ENCODE data around the gene HNRNPF.

GRCh38 chr10:43403911-43404703 is 4.9 kb downstream of the HNRNPF start:
- TF ChIP-seq, protein P1, sequence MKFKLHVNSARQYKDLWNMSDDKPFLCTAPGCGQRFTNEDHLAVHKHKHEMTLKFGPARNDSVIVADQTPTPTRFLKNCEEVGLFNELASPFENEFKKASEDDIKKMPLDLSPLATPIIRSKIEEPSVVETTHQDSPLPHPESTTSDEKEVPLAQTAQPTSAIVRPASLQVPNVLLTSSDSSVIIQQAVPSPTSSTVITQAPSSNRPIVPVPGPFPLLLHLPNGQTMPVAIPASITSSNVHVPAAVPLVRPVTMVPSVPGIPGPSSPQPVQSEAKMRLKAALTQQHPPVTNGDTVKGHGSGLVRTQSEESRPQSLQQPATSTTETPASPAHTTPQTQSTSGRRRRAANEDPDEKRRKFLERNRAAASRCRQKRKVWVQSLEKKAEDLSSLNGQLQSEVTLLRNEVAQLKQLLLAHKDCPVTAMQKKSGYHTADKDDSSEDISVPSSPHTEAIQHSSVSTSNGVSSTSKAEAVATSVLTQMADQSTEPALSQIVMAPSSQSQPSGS (CRISPR knock-in tag; IDR thresholded peaks at IDR 0.05; ENCODE audit: borderline replicate concordance, low read depth): no peak
- TF ChIP-seq, protein P2, sequence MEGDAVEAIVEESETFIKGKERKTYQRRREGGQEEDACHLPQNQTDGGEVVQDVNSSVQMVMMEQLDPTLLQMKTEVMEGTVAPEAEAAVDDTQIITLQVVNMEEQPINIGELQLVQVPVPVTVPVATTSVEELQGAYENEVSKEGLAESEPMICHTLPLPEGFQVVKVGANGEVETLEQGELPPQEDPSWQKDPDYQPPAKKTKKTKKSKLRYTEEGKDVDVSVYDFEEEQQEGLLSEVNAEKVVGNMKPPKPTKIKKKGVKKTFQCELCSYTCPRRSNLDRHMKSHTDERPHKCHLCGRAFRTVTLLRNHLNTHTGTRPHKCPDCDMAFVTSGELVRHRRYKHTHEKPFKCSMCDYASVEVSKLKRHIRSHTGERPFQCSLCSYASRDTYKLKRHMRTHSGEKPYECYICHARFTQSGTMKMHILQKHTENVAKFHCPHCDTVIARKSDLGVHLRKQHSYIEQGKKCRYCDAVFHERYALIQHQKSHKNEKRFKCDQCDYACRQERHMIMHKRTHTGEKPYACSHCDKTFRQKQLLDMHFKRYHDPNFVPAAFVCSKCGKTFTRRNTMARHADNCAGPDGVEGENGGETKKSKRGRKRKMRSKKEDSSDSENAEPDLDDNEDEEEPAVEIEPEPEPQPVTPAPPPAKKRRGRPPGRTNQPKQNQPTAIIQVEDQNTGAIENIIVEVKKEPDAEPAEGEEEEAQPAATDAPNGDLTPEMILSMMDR (IDR thresholded peaks at IDR 0.05): no peak
- TF ChIP-seq ESRRA (CRISPR knock-in tag; IDR thresholded peaks at IDR 0.05; ENCODE audit: borderline replicate concordance): no peak
- no peak for TF ChIP-seq USF2 (CRISPR knock-in tag; IDR thresholded peaks at IDR 0.05)
- no peak for TF ChIP-seq GABPB1 (CRISPR knock-in tag; IDR thresholded peaks at IDR 0.05)
- TF ChIP-seq ZNF138 (CRISPR knock-in tag; conservative IDR thresholded peaks at IDR 0.05): no peak
- TF ChIP-seq NFYB (CRISPR knock-in tag; conservative IDR thresholded peaks at IDR 0.05; ENCODE audit: low read depth): no peak
- no peak for TF ChIP-seq TEAD4 (CRISPR knock-in tag; IDR thresholded peaks at IDR 0.05)
- TF ChIP-seq FOXP4 (CRISPR knock-in tag; IDR thresholded peaks at IDR 0.05): no peak
- TF ChIP-seq JUN (CRISPR knock-in tag; IDR thresholded peaks at IDR 0.05): no peak
- no peak for TF ChIP-seq SMAD3 (CRISPR knock-in tag; IDR thresholded peaks at IDR 0.05; ENCODE audit: borderline replicate concordance)
- no peak for TF ChIP-seq TEAD1 (CRISPR knock-in tag; IDR thresholded peaks at IDR 0.05)
- TF ChIP-seq, protein P3, sequence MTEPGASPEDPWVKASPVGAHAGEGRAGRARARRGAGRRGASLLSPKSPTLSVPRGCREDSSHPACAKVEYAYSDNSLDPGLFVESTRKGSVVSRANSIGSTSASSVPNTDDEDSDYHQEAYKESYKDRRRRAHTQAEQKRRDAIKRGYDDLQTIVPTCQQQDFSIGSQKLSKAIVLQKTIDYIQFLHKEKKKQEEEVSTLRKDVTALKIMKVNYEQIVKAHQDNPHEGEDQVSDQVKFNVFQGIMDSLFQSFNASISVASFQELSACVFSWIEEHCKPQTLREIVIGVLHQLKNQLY (CRISPR knock-in tag; IDR thresholded peaks at IDR 0.05): no peak
